Lower lobe of right lung (tissue), 2 donors: ENCODE data around the gene MRPL40. TPM values are rescaled to one million over a fixed set of nuclear protein-coding genes. Genes with fewer than 3 reads are reported as not detected.

Source experiments
- ATAC-seq, 2 donors: fragments of 200-7000 bp; cut with Tn5 transposase; one replicate each; pipeline ENCODE4 v1.9.1; 2020 to 2022; ENCODE audit warnings: mild to moderate bottlenecking in 2 of 2, moderate library complexity in 2 of 2
- DNase-seq: peaks from one replicate; pipeline ENCODE4 v3.0.0-alpha.2; 2020
- H3K27ac ChIP-seq: fragments of 200-600 bp; one replicate; pipeline ENCODE4 v1.8.0; 2022
- H3K27me3 ChIP-seq: fragments of 200-600 bp; one replicate; pipeline ENCODE4 v1.8.0; 2022; ENCODE audit warnings: low read depth
- H3K36me3 ChIP-seq: fragments of 200-600 bp; one replicate; pipeline ENCODE4 v1.8.0; 2022; ENCODE audit warnings: mild to moderate bottlenecking
- H3K4me1 ChIP-seq: fragments of 200-600 bp; one replicate; pipeline ENCODE4 v1.8.0; 2022
- H3K4me3 ChIP-seq: fragments of 200-600 bp; one replicate; pipeline ENCODE4 v1.8.0; 2022; ENCODE audit warnings: mild to moderate bottlenecking
- H3K9me3 ChIP-seq: fragments of 200-600 bp; one replicate; pipeline ENCODE4 v1.8.0; 2022
- intact Hi-C: fragments of 100-400 bp; cut with DNase I; formaldehyde crosslinking; loops from one replicate; pipeline ENCODE4 v1.11.0; 2022
- total RNA-seq: library from RNA; stranded (reverse); fragmentation: NEBNext Ultra II Directional; extraction: Animal tissue kit (Norgen Biotek cat#: 25700); gene quantifications from one replicate; pipeline ENCODE4 v1.2.1, GENCODE V29; 2021
- TF ChIP-seq, protein P1 (sequence below): fragments of 200-600 bp; IDR thresholded peaks from one replicate; pipeline ENCODE4 v1.8.0; 2022; ENCODE audit warnings: antibody characterized with exemption, mild to moderate bottlenecking
- donor health status: DM: no; HTN: yes; CAD: no; lungs with severe emphysema.

MRPL40 gene
- total RNA-seq, 1 donor from 2014 or later: 23.2 TPM

DNA sequence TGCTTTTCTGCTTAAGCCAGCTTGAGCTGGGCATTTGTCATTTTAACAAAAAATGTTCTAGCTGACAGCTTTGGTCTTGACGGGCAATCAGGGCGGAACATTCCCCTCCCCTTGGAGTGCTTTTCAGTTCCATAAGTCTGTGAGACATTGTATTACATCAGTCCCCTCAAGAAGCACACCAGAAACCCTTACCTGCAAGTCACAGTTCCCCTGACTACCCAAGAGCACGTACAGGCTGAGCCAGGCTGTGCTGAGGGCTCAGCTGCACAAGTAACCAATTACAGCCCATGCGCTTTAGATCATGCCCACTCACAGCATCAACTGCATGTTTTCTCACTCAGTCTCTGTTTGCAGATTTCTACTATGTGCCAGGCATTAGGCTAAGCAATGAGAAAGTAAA lies 19.9 kb upstream of the MRPL40 start:
- H3K27me3 ChIP-seq: no peaks in the 10 kb centered on the region
- no peaks in the 10 kb centered on the region for H3K9me3 ChIP-seq
- DNase-seq (no peak), ATAC-seq (no peak)
- intact Hi-C loops: no loop called here
- TF ChIP-seq, protein P1, sequence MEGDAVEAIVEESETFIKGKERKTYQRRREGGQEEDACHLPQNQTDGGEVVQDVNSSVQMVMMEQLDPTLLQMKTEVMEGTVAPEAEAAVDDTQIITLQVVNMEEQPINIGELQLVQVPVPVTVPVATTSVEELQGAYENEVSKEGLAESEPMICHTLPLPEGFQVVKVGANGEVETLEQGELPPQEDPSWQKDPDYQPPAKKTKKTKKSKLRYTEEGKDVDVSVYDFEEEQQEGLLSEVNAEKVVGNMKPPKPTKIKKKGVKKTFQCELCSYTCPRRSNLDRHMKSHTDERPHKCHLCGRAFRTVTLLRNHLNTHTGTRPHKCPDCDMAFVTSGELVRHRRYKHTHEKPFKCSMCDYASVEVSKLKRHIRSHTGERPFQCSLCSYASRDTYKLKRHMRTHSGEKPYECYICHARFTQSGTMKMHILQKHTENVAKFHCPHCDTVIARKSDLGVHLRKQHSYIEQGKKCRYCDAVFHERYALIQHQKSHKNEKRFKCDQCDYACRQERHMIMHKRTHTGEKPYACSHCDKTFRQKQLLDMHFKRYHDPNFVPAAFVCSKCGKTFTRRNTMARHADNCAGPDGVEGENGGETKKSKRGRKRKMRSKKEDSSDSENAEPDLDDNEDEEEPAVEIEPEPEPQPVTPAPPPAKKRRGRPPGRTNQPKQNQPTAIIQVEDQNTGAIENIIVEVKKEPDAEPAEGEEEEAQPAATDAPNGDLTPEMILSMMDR: no peak
- no peaks in the 10 kb centered on the region for H3K4me1 ChIP-seq
- no peak overlapping the region for H3K27ac ChIP-seq
- H3K36me3 ChIP-seq: peaks cover 34% of the 10 kb centered on the region
- no peak overlapping the region for H3K4me3 ChIP-seq

DNA sequence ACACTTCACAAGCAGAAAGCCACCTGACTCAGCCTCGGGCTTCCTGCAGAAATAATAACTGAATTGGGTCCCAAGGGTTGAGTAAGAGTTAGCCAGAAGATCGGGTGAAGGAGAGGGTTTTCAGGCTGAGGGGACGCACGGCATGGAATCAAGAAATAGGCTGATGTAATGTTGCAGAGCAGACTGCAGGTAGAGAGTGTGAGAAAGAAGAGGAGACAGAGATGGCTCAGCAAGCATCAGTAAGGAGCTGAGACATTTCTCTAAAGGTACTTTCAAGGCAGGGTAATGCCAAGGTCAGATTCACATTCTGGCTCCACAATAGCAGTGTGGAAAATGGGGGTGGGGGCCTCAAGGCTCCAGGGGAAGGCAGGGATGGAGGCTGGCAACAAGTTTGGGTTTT lies 19.4 kb upstream of the MRPL40 start:
- Histone ChIP-seq H3K9me3 (no peaks in the 10 kb centered on the region), H3K27me3 (no peaks in the 10 kb centered on the region), H3K36me3 (peaks cover 30% of the 10 kb centered on the region), H3K4me1 (no peaks in the 10 kb centered on the region), H3K4me3 (no peak overlapping the region), H3K27ac (no peak overlapping the region)
- TF ChIP-seq, protein P1: no peak
- intact Hi-C loops: no loop called here
- ATAC-seq (no peak), DNase-seq (no peak)

DNA sequence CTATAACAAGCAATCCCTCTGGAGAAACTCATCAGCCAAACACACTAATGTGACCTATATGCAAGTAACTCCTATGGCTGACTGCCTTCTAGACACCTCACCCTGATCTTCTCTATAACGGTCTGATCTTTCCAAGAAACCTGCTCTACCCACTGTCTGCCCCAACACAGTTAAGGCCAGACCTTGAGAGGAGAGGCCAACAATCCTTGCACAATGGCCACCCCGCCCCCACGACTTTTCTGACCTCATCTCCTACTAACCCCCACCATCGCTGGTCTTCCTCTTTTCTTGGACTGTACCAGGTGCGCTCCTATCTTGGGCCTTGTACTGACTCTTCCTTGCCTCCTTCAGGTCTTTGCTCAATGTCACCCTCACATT lies 13.3 kb upstream of the MRPL40 start:
- ATAC-seq: peak; percentile 41 to 62
- intact Hi-C loops: no loop called here
- Histone ChIP-seq H3K4me3 (no peak overlapping the region), H3K9me3 (no peaks in the 10 kb centered on the region), H3K27me3 (no peaks in the 10 kb centered on the region), H3K36me3 (no peaks in the 10 kb centered on the region), H3K27ac (no peak overlapping the region), H3K4me1 (peaks cover 9% of the 10 kb centered on the region)
- peak; percentile 64 for DNase-seq
- TF ChIP-seq, protein P1: no peak

GRCh38 chr22:19419464-19420178 lies 12.7 kb upstream of the MRPL40 start:
- no peak overlapping the region for H3K4me3 ChIP-seq
- no peaks in the 10 kb centered on the region for H3K36me3 ChIP-seq
- no peak overlapping the region for H3K27ac ChIP-seq
- intact Hi-C loops: no loop called here
- TF ChIP-seq, protein P1: no peak
- peaks cover 9% of the 10 kb centered on the region for H3K4me1 ChIP-seq
- DNase-seq: no peak
- H3K9me3 ChIP-seq: no peaks in the 10 kb centered on the region
- peak; percentile 44 to 65 for ATAC-seq
- no peaks in the 10 kb centered on the region for H3K27me3 ChIP-seq

DNA sequence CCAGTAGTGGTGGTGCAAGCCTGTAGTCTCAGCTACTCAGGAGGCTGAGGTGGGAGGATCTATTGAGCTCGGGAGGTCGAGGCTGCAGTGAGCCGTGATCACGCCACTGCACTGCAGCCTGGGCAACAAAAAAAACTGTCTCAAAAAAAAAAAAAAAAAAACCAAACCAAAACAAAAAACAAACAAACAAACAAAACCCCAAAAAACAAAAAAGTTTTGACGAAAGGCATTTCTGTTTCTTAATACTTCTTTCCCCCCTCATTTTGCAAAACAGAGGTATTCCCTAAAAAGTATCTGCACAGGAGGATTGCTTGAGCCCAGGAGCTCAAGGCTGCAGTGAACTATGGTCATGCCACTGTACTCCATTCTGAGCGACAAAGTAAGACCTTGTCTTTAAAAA lies 12.0 kb upstream of the MRPL40 start:
- H3K27ac ChIP-seq: no peak overlapping the region
- peaks cover 9% of the 10 kb centered on the region for H3K4me1 ChIP-seq

More for the DNA sequence above, 12.0 kb upstream of the MRPL40 start:
- Histone ChIP-seq H3K27me3 (no peaks in the 10 kb centered on the region), H3K4me3 (no peak overlapping the region), H3K36me3 (peaks cover 5% of the 10 kb centered on the region), H3K9me3 (no peaks in the 10 kb centered on the region)
- no peak for DNase-seq
- TF ChIP-seq, protein P1: no peak
- intact Hi-C loops: no loop called here
- no peak for ATAC-seq
